GM18520 (cell line): ENCODE measurements around the gene TMEM225B.
"Not testable (repeated sequence)": the region's sequence is repeated elsewhere in the genome, so short reads cannot be mapped to it uniquely, and the experiment has no call there.

ENCODE experiments used
- ATAC-seq: cut with Tn5 transposase; IDR thresholded peaks from one replicate; pipeline ENCODE4 v1.9.1; 2021; ENCODE audit not compliant: unreplicated experiment

The TMEM225B gene

DNA sequence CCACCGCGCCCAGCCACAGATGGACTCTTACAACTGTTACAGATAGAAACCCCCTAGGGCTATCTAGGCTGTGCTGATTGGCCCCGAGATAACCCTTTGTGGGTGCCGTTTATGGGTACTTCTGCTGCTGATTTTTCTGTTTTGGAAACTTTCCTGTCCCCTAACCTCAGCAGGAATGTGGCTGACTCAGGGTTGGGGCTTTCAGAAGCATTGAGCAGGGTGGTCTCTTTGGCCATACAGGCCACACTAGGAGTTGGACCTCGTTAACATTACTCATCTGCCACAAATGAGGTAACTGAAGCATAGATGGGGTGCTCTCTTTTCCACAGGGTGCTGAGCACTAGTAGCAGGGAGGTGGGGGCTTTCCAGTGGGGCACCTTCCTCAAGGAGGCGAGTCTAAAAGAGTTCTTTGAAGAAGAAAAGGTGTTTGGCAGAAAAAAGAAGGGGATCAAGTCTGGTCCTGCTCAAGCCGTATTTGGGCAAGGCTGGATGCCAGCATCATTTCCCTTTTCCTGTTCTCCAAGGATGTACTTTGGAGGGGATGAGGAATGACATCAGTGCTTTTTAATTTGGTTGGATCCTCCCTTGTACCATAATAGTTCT lies 25.1 kb downstream of the TMEM225B start:
- ATAC-seq, result no peak

DNA sequence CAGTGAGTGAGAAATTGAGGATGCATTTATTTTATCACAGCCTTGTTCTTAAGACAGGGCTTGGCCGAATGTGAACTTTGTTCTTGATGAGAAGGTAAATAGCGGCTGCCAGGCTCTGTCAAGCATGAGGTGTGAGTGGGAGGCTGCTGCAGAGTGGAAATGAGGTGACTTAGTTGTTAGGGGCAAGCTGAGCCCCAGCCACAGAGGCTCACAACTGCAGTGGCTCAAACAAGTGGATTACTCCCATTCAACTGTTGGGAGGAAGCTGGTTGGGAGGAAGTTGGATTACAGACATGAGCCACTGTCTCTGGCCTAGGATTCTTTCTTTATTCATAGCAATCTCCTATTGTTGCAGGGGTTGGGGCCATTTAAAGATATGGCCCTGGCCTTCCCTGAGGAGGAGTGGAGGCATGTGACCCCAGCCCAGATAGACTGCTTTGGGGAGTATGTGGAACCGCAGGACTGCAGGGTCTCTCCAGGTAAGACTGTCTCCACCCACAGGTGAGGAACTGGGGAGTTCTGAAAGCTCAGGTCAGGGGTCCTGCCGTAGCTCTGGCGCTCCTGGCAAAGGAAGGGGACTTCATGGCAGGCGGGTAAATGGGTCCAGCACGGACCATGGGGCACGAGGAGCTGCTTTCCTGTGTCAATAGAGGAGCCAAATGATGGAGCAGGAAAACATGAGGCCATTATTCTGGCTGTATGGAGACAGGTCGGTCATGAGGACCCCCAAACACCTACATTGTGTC lies 25.8 kb downstream of the TMEM225B start:
- no peak for ATAC-seq

DNA sequence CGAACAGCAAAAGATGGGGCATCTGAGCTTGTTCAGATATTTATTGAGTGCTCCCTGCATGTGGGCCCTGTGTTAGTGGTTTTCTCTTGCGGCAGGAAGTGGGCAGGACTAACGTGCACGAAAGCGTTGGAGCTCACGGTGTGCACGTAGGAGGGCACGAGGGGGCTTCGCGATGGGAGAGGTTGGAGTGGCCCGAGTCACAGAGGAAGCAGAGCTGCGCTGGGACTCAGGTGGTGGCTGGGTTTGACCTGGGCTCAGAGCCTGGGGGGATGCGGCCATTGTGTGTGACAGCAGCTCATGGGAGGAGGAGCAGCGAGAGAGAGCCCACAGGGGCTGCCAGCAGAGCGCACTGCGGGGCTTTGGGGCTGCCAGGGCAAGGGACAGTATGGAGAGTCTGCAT lies 26.4 kb downstream of the TMEM225B start:
- ATAC-seq, result no peak

DNA sequence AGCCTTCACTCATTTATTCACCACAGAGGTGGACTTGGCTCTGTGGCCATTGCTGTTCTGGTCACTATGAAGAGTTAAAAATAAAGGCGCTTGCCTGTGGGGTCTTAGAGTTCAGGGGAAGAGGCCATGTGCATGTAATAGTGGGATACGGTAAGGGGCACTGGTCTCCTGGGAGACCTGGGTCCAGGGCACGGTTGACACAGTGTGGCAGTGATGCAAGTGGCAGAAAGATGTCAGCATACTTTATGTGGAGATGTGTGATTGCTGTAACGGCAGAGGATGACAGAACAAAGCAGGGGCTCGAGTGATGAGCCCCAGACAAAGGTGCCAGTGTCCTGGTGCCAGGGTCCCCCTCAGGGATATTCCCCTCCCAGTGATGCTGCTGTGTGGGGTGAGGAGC lies 27.3 kb downstream of the TMEM225B start:
- no peak for ATAC-seq

DNA sequence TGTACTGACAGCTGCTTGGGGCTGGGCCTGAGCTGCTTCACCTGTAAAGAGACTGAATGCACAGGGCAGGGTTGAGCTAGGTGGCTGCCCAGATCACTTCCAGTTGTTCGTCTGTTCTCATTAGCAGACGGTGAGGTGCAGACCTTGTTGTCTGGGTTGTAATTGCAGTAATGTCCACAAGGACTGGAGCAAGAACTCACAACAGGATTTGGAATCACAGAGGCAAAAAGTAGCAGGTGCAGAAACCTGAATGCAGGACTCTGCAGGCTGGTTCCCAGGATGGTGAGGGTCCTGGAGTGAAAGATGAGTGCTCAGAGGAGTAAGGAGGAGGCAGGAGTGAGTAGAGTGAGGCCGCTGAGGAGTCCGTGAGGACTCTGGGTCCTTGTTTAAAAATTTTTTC lies 27.9 kb downstream of the TMEM225B start:
- no peak for ATAC-seq

DNA sequence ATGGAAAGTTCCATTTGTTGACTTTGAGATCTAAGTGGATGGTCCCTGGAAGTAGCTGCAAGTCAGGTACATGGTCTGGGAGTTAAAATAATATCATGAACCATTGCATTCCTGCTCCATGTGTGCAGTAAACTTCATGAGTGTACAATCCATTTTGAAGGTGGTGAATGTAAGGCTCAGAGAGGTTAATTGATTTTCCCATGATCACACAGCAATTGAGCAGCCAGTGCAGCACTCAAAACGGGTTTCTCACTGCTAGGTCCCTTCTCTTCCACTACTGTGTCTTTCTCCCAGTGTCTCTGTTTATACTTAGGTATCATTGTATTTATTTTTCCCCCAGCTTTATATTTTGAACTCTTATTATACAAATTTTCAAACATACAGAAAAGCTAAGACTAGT lies 28.6 kb downstream of the TMEM225B start:
- no peak for ATAC-seq

DNA sequence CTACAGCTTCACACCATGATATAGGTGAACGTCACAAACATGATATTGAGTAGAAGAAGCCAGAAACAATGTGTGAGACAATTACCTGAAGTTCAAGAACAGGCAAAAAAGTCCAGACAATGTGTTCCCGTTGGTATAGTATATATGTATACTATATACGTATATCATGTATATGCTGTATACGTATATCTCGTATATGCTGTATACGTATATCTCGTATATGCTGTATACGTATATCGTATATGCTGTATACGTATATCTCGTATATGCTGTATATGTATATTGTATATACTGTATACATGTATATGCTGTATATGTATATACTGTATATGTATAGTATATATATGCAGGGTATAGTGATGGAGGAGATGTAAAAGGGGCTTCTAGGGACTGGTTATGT lies 29.4 kb downstream of the TMEM225B start:
- ATAC-seq, result no peak

DNA sequence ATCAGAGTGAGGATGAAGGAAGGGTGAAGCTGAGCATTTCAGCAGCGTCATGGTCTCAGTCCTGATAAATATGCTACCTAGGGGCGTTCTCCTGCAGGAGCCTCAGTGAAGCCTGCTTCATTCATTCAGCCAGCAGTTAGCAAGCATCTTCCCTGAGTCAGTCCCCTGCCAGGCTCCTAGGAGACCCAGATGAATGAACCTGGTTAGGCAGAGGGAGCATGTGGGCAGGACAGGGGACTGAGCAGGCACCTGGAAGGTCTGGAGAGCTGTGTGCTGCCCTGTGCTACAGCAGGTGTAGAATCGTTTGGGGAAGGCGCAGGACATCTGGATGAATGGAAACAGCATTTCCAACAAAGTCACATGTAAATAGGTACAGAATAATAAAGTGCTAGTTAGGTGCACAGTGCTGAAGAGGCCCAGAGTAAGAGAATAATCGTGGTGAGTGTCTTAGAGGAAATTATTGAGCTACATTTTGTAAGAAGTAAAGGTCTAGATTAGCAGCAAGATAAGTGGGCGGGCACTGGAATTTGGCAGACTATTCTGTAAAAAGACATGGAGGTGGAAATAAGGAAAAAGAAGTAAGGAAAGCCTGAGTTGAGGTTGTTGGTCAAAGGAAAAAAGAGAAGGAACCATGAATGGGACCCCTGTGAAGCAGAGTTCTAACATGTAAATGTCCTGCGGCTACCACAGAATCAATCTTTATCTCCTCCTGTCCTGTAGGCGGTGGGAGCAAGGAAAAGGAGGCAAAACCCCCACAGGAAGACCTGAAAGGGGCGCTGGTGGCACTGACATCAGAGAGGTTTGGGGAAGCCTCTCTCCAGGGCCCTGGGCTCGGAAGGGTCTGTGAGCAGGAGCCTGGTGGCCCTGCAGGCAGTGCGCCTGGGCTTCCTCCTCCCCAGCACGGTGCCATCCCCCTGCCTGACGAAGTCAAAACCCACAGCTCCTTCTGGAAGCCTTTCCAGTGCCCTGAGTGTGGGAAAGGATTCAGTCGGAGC lies 30.7 kb downstream of the TMEM225B start:
- ATAC-seq, result no peak

DNA sequence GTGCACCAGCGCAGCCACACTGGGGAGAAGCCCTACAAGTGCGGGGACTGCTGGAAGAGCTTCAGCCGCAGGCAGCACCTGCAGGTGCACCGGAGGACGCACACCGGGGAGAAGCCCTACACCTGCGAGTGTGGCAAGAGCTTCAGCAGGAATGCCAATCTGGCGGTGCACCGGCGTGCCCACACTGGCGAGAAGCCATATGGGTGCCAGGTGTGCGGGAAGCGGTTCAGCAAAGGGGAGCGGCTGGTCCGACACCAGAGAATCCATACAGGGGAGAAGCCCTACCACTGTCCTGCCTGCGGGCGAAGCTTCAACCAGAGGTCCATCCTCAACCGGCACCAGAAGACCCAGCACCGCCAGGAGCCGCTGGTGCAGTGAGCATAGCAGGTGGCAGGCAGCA lies 31.6 kb downstream of the TMEM225B start:
- no peak for ATAC-seq

DNA sequence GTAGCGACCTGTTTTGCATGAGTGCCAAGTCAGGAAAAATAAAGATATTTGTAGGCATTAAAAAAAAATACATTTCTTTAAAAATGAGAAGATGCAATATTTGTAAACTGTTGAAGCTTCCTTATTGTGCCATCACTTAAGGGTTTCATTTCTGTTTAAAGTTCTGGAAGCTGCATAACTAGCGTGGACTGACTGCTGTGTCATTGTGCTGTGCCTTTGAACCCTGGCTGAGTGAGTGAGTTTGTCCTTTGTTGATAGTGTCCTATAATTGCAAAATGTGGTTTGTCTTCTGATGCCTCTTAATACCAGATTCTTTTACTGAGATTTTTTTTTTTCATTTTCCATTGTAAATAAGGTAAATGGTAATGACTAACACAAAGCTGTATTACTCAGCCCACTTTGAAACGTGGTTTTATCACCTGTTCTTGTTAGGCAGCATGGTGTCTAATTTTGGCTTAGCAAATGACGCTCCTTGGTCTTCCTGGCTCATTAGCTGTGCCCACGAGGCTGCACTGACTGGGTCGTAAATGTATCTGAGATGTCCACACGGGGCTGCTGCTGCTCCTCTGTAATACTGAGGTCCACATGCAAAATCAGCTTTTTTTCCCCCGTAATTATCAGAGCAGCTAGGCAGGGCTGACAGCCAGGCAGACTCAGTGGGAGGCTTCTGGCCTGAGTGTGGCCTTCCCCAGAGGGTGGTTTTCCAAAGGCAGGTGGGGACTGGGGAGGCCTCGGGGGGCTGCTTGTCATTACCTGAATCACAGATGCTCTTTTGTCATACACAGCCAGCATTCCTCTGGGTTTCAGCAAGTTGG lies 33.4 kb downstream of the TMEM225B start:
- ATAC-seq, result no peak

DNA sequence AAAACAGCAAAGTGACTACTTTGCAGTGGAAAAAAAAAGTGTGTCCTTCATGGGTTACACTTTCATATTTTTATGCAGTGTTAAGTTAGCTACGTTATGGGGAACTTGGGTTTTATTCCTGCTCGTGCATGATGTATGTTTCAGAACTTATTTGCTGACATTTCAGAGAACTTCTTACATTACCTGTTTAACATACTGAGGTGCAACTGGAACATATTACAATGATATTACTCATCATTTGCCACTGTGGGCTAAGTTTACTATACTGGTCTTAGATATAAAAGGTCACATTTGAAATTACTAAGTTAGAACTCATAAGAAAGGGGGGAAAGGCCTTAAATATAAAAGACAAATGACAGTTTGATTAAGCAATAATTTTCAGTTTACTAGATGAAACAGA lies 39.3 kb downstream of the TMEM225B start:
- not testable (repeated sequence) for ATAC-seq

DNA sequence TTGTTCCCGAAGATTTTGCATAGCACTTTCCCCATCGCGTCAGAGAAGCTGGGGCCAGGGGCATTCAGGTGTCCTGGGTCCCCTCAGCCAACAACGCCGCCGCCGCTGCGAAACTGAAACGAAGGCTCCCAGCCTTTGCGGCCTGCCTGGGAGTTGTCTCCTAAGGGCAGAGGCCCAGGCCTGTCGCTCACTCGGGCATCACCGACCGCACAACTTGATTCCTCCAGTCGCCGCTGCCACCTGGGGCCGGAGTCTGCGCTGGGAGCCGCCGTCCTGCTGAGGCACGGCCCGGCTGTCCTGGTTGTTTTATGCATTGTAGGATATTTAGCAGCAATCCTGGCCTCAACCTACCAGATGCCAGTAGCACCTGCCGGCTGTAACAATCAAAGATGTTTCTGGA lies 40.7 kb downstream of the TMEM225B start:
- no peak for ATAC-seq

DNA sequence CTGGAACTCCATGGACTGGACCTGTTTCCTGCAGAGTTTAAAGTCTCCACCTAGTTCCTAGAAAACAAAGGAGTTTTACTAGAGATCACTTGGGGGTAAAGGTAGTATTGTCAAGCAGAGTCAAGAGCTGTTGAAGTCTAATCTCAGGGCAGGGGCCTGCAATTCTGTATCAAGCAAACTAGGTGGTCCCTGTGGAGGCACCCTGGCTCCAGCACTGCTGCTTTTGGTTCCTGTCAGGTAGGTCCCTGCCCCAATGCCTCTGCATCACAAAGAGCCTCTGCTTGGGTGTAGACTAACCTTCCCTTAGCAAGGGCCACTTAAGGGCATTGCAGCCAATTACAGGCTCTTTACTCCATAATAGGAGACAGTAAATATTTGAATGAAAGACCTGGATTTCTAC lies 41.2 kb downstream of the TMEM225B start:
- no peak for ATAC-seq

DNA sequence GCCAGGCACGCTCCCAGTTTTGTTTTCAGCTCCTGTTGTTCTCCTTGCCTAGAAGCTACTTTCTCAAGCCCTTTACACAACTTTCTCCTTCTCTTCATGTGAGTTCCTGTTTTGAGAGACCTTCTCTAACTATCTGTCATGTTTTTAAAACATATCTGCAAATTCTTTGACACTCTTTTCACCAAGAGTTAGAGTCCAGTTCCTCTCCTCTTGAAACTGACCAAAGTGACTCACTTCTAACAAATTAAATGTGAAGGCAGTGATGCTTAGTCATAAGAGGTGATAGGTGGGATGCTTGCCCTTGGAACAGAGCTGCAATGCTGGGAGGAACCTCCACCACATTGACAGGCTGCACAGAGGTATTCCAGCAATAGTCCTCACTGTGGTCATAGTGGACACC lies 44.0 kb downstream of the TMEM225B start:
- no peak for ATAC-seq

DNA sequence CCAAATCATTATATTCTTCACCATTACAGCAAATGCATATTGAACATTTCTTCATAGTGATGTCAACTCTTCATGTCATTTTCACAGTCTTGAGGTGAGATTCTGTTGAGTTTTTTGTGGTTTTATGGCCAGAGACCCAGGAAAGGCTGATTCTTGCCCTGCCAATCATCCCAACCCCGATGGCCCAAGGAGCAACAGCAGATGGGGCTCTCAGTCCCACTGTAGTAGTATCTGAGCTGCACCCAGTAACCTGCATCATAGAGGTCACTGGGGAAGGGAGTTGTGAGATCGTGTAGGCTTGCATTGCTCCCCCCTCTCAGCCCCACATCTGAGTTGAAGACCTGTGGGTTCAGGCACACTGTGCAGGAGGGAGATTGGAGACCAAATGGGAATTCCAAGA lies 45.4 kb downstream of the TMEM225B start:
- ATAC-seq, result no peak

DNA sequence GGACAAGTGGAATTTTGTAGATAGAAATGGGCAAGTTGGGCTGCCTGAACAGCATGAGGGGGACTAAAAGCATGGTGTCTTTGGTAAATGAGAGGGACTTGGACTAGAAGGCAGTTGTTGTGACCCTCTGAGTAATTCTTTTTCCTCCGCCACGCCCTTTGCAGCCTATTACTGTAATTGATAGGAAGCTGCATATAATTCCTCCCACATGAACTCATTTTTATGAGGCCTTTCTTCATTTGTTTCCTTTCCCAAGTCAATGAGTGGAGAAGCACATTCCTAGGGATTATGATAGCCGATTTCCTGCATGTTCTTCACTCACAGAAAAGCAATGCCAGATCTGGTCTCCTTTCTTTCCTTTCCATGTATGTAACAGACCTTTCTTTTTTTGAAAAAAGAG lies 46.4 kb downstream of the TMEM225B start:
- no peak for ATAC-seq

DNA sequence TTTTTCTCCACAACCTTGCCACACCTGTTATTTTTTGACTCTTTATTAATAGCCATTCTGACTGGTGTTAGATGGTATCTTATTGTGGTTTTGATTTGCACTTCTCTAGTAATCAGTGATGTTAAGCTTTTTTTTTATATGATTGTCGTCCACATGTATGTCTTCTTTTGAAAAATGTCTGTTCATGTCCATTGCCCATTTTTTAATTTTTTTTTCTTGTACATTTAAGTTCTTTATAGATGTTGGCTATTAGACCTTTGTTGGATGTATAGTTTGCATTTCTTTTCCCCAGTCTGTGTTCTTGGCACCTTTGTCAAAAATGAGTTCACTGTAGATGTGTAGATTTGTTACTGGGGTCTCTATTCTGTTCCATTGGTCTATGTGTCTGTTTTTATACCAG lies 47.5 kb downstream of the TMEM225B start:
- ATAC-seq, result no peak

DNA sequence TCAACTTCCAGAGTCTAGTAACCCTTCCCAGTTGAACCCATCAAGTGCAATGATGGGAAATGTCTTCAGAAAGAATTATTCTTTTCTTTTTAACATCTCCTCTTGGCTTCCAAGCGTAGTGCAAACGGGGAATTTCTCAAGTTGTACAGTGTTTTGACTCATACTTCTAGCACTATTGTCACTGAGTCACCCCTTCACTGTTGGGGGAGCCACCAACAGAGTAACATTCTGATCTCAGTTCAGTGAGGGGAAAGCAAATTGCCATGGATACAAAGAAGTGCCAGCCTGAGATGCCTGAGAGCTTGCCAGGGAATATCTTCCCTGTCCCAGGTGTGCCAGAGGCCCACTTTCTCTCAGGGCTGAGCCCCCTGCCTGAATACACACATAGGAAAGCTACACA lies 50.8 kb downstream of the TMEM225B start:
- no peak for ATAC-seq

DNA sequence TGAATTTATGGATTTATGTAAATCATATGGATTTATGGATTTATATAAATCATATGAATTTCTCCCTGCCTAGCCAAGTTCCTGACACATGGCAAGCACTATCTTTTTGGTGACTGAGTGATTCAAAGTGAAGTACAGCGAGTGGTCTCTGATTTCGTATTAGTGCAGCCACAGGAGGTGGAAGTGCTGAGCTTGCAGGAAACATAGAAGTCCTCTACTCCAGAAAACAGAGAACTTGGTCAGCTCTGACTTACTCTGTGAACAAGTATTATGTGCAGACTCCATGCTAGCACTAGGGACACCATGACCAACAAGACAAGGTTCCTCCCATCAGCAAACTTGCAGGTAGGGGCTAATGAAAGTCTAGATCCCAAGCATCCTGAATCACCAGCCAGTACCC lies 53.2 kb downstream of the TMEM225B start:
- ATAC-seq, result no peak

DNA sequence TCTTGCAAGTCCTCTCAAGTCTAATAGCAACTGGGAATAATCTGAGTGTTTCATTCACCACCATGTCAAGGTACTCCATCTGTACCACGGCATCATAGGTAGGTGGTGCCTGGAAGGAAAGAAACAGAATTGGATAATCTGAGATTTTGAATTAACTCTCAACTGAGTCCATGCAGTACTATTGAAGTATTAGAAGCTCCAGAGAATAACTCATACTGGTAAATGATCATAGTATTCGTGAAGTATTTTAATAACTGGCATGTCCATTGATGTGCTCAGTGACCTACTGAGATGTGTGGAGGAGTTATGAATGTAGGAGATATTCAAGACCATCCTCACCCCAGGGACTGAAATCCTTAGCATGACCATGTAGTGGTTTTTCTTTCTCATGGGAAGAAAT lies 54.6 kb downstream of the TMEM225B start:
- ATAC-seq, result no peak

DNA sequence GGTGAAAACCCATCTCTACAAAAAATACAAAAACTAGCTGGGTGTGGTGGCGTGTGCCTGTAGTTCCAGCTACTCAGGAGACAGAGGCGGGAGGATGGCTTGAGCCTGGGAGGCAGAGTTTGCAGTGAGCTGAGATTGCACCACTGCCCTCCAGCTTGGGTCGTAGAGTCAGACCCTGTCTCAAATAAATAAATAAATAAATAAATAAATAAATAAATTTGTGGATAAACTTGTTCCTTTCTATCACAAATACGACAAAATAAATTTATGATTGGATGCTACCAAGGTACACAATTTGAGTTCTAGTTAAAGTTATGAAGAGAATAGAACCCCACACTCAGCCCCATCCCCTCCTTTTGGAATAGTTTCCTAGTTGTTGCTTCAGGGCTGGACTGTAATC lies 55.2 kb downstream of the TMEM225B start:
- ATAC-seq, result not testable (repeated sequence)
